ENCODE results near the gene MYG1. TPM values are rescaled to one million over a fixed set of nuclear protein-coding genes. Genes with fewer than 3 reads are reported as not detected.

Gene MYG1
- total and polyA plus RNA-seq, 2 of the 13 experiments (the other 11 are each of a cell fraction or from before 2014, with no cell fraction given), result 38.6 to 58.0 TPM

DNA sequence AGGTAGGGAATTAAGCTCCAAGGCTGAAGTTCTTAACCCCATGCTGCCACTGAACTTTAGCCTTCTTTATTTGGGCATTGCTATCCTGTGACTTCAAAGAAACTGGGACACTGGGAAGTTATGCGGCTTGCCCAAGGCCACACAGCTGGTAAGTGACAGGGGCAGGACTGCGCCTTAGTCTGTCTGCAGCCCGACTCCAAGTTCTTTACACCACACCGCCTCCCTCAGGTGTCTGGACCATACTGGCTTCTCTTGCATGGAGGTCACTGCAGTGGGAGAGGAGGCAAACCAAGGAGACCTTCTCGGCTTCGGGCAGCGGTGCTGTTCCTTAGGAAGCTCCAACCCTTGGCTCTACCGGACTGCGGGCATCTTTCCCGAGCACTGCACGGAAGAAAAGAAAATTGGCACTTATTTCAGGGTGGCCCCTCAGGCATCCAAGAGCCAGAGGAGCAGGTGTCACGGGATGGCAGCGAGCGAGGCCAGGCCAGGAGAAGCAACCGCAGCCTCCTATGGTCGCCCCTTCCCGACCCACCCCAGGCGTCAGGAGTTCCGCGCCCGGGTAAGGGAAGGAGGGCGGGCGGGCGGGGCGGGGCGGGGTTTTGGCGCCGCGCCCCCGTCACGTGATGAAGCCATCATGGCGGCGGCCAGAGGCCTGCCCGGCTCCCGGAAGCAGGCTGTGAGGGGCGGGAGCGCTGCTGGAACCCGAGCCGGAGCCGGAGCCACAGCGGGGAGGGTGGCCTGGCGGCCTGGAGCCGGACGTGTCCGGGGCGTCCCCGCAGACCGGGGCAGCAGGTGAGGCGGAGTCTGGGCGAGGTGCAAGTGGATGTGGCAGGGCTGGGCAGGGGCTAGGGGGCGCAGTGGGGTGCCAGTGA, 47.8 kb upstream of the MYG1 start (continued):
- TF ChIP-seq HNF1A (IDR thresholded peaks at IDR 0.05; ENCODE audit: low read depth), result no peak
- no peak for TF ChIP-seq HNF1A (CRISPR knock-in tag; IDR thresholded peaks at IDR 0.05; ENCODE audit: borderline replicate concordance)
- 0 out of 2 replicates have a peak, but pooled peaks have one; percentile 66 for TF ChIP-seq ZHX1 (CRISPR knock-in tag; IDR thresholded peaks at IDR 0.05; ENCODE audit: low read depth)
- TF ChIP-seq GPBP1L1 (CRISPR knock-in tag; IDR thresholded peaks at IDR 0.05), result no peak
- peak; percentile 12; the same call in 1 of the 2 replicates for TF ChIP-seq BCL6 (CRISPR knock-in tag; IDR thresholded peaks at IDR 0.05)
- no peak for TF ChIP-seq ZBTB1 (CRISPR knock-in tag; IDR thresholded peaks at IDR 0.05; ENCODE audit: borderline replicate concordance)
- no peak for TF ChIP-seq ZBTB37 (CRISPR knock-in tag; IDR thresholded peaks at IDR 0.05)
- TF ChIP-seq THRA (CRISPR knock-in tag; IDR thresholded peaks at IDR 0.05; ENCODE audit: borderline replicate concordance), result peak; percentile 24; the same call in 1 of the 2 replicates
- peak; percentile 73 for TF ChIP-seq ZBTB7A (CRISPR knock-in tag; IDR thresholded peaks at IDR 0.05)
- TF ChIP-seq ZNF317 (CRISPR knock-in tag; IDR thresholded peaks at IDR 0.05), result no peak
- TF ChIP-seq ATF3 (CRISPR knock-in tag; IDR thresholded peaks at IDR 0.05), result 0 out of 2 replicates have a peak, but pooled peaks have one; percentile 9
- no peak for TF ChIP-seq ZNF367 (CRISPR knock-in tag; IDR thresholded peaks at IDR 0.05; ENCODE audit: borderline replicate concordance)
- TF ChIP-seq HHEX (CRISPR knock-in tag; IDR thresholded peaks at IDR 0.05), result no peak
- TF ChIP-seq XBP1 (CRISPR knock-in tag; IDR thresholded peaks at IDR 0.05), result 0 out of 2 replicates have a peak, but pooled peaks have one; percentile 44
- no peak; the same call in 1 of the 2 replicates for TF ChIP-seq MXD4 (CRISPR knock-in tag; IDR thresholded peaks at IDR 0.05)

Data from HepG2 (cell line).